ENCODE data around the gene INIP. TPM values are rescaled to one million over a fixed set of nuclear protein-coding genes. Genes with fewer than 3 reads are reported as not detected.

The INIP gene
- total RNA-seq, 1 donor from 2014 or later, result 22.7 TPM

DNA sequence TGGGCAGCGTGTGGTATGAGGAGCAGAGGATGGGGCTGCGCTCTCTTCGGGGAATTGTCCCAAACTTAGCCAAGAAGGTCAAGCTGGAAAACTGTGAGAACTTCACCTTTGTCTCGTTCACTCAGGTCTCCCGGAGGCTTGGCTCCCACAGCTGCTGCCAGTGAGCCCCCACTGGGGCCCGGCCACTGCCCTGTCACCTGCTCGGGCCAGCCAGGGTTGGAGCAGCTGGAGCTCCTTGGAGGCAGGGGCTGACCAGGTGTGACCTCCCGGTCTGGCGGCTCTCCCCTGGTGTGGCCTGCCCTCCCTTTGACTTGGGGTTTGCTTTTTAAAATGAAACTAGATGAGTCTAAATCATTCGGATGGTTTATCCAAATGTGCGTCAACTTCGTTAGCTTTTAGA, 58.0 kb downstream of the INIP start:
- TF ChIP-seq, protein P1, sequence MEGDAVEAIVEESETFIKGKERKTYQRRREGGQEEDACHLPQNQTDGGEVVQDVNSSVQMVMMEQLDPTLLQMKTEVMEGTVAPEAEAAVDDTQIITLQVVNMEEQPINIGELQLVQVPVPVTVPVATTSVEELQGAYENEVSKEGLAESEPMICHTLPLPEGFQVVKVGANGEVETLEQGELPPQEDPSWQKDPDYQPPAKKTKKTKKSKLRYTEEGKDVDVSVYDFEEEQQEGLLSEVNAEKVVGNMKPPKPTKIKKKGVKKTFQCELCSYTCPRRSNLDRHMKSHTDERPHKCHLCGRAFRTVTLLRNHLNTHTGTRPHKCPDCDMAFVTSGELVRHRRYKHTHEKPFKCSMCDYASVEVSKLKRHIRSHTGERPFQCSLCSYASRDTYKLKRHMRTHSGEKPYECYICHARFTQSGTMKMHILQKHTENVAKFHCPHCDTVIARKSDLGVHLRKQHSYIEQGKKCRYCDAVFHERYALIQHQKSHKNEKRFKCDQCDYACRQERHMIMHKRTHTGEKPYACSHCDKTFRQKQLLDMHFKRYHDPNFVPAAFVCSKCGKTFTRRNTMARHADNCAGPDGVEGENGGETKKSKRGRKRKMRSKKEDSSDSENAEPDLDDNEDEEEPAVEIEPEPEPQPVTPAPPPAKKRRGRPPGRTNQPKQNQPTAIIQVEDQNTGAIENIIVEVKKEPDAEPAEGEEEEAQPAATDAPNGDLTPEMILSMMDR (IDR thresholded peaks at IDR 0.05), result no peak
- H3K27ac Mint-ChIP-seq (ENCODE audit: unreplicated experiment), result no peak overlapping the region
- H3K36me3 Mint-ChIP-seq (ENCODE audit: low read depth), result no peaks in the 10 kb centered on the region
- H3K9me3 Mint-ChIP-seq (ENCODE audit: low read depth), result peaks cover 1% of the 10 kb centered on the region
- no peaks in the 10 kb centered on the region for H3K27me3 Mint-ChIP-seq (ENCODE audit: low read depth)
- no peak overlapping the region for H3K4me3 Mint-ChIP-seq (ENCODE audit: unreplicated experiment)
- DNase-seq (ENCODE audit: low spot score), result no peak
- peaks cover 13% of the 10 kb centered on the region for H3K4me1 Mint-ChIP-seq (ENCODE audit: low read depth)

DNA sequence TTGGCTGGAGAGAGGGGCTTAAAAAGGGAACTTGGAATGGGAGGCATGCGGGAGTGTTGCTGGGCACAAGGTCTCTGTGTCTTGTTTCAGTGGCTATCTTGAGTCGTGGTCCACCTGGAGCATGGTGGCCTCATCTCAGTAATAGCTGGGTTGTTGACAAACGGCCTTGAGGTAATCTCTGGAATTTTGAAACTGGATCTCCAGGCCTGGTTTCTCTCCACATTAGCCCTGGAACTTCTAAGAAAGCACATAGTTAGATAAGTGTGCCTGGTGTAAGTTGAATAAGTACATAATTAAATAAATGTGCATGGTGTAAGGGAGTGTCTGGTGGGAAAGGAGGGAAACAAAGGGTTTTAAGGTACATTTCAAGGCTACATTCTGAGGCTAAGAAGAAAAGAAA, 62.2 kb downstream of the INIP start:
- no peaks in the 10 kb centered on the region for H3K36me3 Mint-ChIP-seq (ENCODE audit: low read depth)
- H3K9me3 Mint-ChIP-seq (ENCODE audit: low read depth), result peaks cover 3% of the 10 kb centered on the region
- H3K4me1 Mint-ChIP-seq (ENCODE audit: low read depth), result peaks cover 10% of the 10 kb centered on the region
- TF ChIP-seq, protein P1 (IDR thresholded peaks at IDR 0.05), result no peak
- DNase-seq (ENCODE audit: low spot score), result no peak
- H3K4me3 Mint-ChIP-seq (ENCODE audit: unreplicated experiment), result no peak overlapping the region
- no peaks in the 10 kb centered on the region for H3K27me3 Mint-ChIP-seq (ENCODE audit: low read depth)
- no peak overlapping the region for H3K27ac Mint-ChIP-seq (ENCODE audit: unreplicated experiment)

DNA sequence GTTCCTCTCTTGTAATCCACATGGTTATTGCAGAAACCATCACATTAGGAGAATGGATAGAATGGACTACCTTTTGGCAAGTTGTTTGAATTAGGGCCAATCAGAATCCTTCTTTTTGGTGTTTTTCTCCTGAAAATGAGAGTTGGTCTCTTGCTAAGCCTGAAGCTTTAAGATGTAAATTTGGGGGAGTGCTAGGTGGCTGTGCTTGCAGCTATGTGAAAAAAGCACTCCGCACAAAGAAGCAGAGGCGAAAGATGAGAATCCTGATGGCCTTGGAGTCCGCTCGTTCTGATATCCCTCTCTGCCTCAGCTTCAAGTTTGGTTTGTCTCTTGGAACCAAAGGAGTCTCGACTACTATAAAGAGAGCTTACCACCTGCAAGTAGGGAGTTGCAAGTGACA, 63.6 kb downstream of the INIP start:
- Mint-ChIP-seq H3K27me3 (ENCODE audit: low read depth) (no peaks in the 10 kb centered on the region), H3K36me3 (ENCODE audit: low read depth) (peaks cover 4% of the 10 kb centered on the region), H3K4me3 (ENCODE audit: unreplicated experiment) (no peak overlapping the region), H3K27ac (ENCODE audit: unreplicated experiment) (no peak overlapping the region), H3K9me3 (ENCODE audit: low read depth) (peaks cover 12% of the 10 kb centered on the region), H3K4me1 (ENCODE audit: low read depth) (peaks cover 10% of the 10 kb centered on the region)
- TF ChIP-seq, protein P1 (IDR thresholded peaks at IDR 0.05), result no peak
- no peak for DNase-seq (ENCODE audit: low spot score)

DNA sequence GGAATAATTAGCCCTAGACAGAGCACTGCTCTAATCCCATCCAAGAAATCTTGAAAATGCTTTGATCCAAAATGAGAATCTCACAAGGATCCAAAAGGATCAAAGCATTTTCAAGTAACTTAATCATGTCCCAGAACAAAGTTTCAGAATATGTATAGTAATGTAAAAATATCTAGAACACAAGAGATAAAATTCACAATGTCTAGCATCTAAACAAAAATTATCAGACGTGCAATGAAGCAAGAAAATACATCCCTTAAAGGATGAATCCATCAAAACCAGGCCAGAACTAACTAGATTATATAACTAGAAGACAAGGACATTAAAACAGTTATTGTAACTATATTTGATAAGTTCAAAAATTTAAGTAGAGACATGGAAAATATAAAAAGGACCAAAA, 69.3 kb downstream of the INIP start:
- Mint-ChIP-seq H3K27ac (ENCODE audit: unreplicated experiment) (no peak overlapping the region), H3K4me1 (ENCODE audit: low read depth) (peaks cover 6% of the 10 kb centered on the region), H3K9me3 (ENCODE audit: low read depth) (peaks cover 26% of the 10 kb centered on the region), H3K27me3 (ENCODE audit: low read depth) (no peaks in the 10 kb centered on the region), H3K36me3 (ENCODE audit: low read depth) (peaks cover 8% of the 10 kb centered on the region), H3K4me3 (ENCODE audit: unreplicated experiment) (no peak overlapping the region)
- DNase-seq (ENCODE audit: low spot score), result no peak
- TF ChIP-seq, protein P1 (IDR thresholded peaks at IDR 0.05), result no peak

DNA sequence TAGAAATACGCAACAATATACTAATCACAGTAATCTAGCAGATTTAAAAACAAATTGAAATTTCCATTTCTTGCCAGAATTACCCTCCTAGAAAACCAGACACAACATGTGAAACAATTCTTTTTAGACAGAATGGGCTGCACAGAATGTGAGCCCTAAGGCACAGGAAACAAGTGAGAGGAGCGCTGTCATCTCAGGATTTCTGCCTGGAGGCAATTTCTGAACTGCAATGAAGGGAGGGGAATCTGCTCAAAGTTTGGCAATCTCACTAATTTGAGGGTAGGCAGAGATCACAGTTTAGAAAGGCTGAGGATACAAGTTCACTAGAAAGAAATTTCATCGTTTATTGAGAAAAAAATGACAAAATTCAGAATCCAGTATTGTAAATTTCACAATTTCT, 70.3 kb downstream of the INIP start:
- TF ChIP-seq, protein P1 (IDR thresholded peaks at IDR 0.05), result no peak
- Mint-ChIP-seq H3K27me3 (ENCODE audit: low read depth) (no peaks in the 10 kb centered on the region), H3K9me3 (ENCODE audit: low read depth) (peaks cover 26% of the 10 kb centered on the region), H3K4me1 (ENCODE audit: low read depth) (no peaks in the 10 kb centered on the region), H3K4me3 (ENCODE audit: unreplicated experiment) (no peak overlapping the region), H3K36me3 (ENCODE audit: low read depth) (peaks cover 8% of the 10 kb centered on the region), H3K27ac (ENCODE audit: unreplicated experiment) (no peak overlapping the region)
- no peak for DNase-seq (ENCODE audit: low spot score)
